HG02973 (cell line): Measurements from ENCODE around the gene CCDC138.

Source experiments
- ATAC-seq: cut with Tn5 transposase; IDR thresholded peaks from one replicate; pipeline ENCODE4 v1.9.1; 2021; ENCODE audit warnings: moderate library complexity; ENCODE audit not compliant: unreplicated experiment

The CCDC138 gene

GRCh38 chr2:108825254-108825653 lies 38.7 kb downstream of the CCDC138 start:
- ATAC-seq, result no peak

GRCh38 chr2:108825736-108826135 lies 39.2 kb downstream of the CCDC138 start:
- no peak for ATAC-seq

GRCh38 chr2:108829578-108830310 lies 43.2 kb downstream of the CCDC138 start:
- no peak for ATAC-seq

GRCh38 chr2:108833219-108833618 lies 46.6 kb downstream of the CCDC138 start:
- no peak for ATAC-seq

- ATAC-seq, result no peak
These were observed 48.0 kb downstream of the CCDC138 start for GRCh38 chr2:108834620-108835019.

GRCh38 chr2:108835040-108835439 lies 48.5 kb downstream of the CCDC138 start:
- ATAC-seq, result no peak

- no peak for ATAC-seq
These were observed 50.6 kb downstream of the CCDC138 start for GRCh38 chr2:108837198-108837597.

GRCh38 chr2:108841506-108841905 lies 54.9 kb downstream of the CCDC138 start:
- ATAC-seq, result no peak

- ATAC-seq, result no peak
These were observed 59.4 kb downstream of the CCDC138 start for GRCh38 chr2:108845923-108846322.

GRCh38 chr2:108847000-108847399 lies 60.4 kb downstream of the CCDC138 start:
- no peak for ATAC-seq

- ATAC-seq, result no peak
These were observed 65.8 kb downstream of the CCDC138 start for GRCh38 chr2:108852375-108852774.

GRCh38 chr2:108853421-108853820 lies 66.8 kb downstream of the CCDC138 start:
- no peak for ATAC-seq

- no peak for ATAC-seq
These were observed 67.9 kb downstream of the CCDC138 start for GRCh38 chr2:108854484-108854883.

GRCh38 chr2:108855194-108855593 lies 68.6 kb downstream of the CCDC138 start:
- no peak for ATAC-seq

GRCh38 chr2:108858894-108859293 lies 72.3 kb downstream of the CCDC138 start:
- ATAC-seq, result no peak

GRCh38 chr2:108866041-108866440 lies 79.5 kb downstream of the CCDC138 start:
- ATAC-seq, result no peak

GRCh38 chr2:108868911-108869310 lies 82.3 kb downstream of the CCDC138 start:
- no peak for ATAC-seq

GRCh38 chr2:108869542-108869941 lies 83.0 kb downstream of the CCDC138 start:
- no peak for ATAC-seq

GRCh38 chr2:108870069-108870644 lies 83.6 kb downstream of the CCDC138 start:
- ATAC-seq, result no peak

GRCh38 chr2:108877506-108877905 lies 90.9 kb downstream of the CCDC138 start:
- ATAC-seq, result no peak

- no peak for ATAC-seq
These were observed 91.7 kb downstream of the CCDC138 start for GRCh38 chr2:108878276-108878675.

- no peak for ATAC-seq
These were observed 98.0 kb downstream of the CCDC138 start for GRCh38 chr2:108884619-108885018.

GRCh38 chr2:108889907-108890306 lies 103.3 kb downstream of the CCDC138 start:
- no peak for ATAC-seq
